ENCODE measurements around the gene KNTC1. TPM values are rescaled to one million over a fixed set of nuclear protein-coding genes. Genes with fewer than 3 reads are reported as not detected.

KNTC1 gene
- total and polyA plus RNA-seq, 2 of the 8 experiments (the other 6 are each of a cell fraction or from before 2014, with no cell fraction given) = 52.7 to 80.2 TPM

GRCh38 chr12:122508163-122508562 is 18.9 kb upstream of the KNTC1 start:
- no peak overlapping the region for H2BK15ac ChIP-seq (ENCODE audit: low read length)
- peaks cover 0 to 4% of the 10 kb centered on the region in 2 experiments; a peak in 1 of 4 replicates for H3K79me2 ChIP-seq (ENCODE audit: control insufficient read depth in 1 of 2, insufficient read depth in 2 of 2, low read length in 2 of 2)
- H4K8ac ChIP-seq (ENCODE audit: extremely low read depth, insufficient read depth, low read length) = no peak overlapping the region
- DNase-seq (ENCODE audit: low read depth in 1 of 2, low spot score in 2 of 2) (no peak), FAIRE-seq (no peak)
- POLR2A ChIA-PET (ENCODE audit: partially characterized antibody) = interaction anchor here (47.9 to 49.0 kb wide), 2 partner anchors 2 to 18 kb away, joined by 1221 read pairs; partner anchors contain the start of genes KNTC1, RSRC2 and ZCCHC8
- no peaks in the 10 kb centered on the region for H3K4me1 ChIP-seq (replicated peaks in 1 of 4; ENCODE audit: control insufficient read depth in 3 of 4, insufficient read depth in 4 of 4, low read length in 3 of 4)
- no peak overlapping the region for H3K56ac ChIP-seq (replicated peaks; ENCODE audit: insufficient read length, low read depth, low read length)
- CTCF ChIA-PET (ENCODE audit: partially characterized antibody) = interaction anchor here (0.6 to 1.0 kb wide), 2 partner anchors 17 to 111 kb away, joined by 3 read pairs; no protein-coding TSS in a partner anchor
- H4K91ac ChIP-seq (replicated peaks; ENCODE audit: insufficient read length, low read length) = no peak overlapping the region
- no peaks in the 10 kb centered on the region for H3K9me3 ChIP-seq (ENCODE audit: insufficient read depth in 2 of 2, low read depth in 1 of 2, low read length in 1 of 2)
- no peaks in the 10 kb centered on the region for H3K27me3 ChIP-seq (replicated peaks in 1 of 4; ENCODE audit: control insufficient read depth in 3 of 4, extremely low read depth in 1 of 4, insufficient read depth in 3 of 4, low read length in 3 of 4)
- H3K23me2 ChIP-seq (ENCODE audit: low read depth, low read length) = no peaks in the 10 kb centered on the region
- peaks cover 0 to 8% of the 10 kb centered on the region in 2 experiments for H4K20me1 ChIP-seq (replicated peaks in 1 of 2; ENCODE audit: control insufficient read depth in 1 of 2, insufficient read depth in 2 of 2, low read length in 2 of 2)
- no peak overlapping the region for H3K18ac ChIP-seq (ENCODE audit: extremely low read depth, low read length)
- no peak overlapping the region for H3K27ac ChIP-seq (ENCODE audit: low read depth, low read length)
- peaks cover 47 to 95% (median 74%) of the 10 kb centered on the region in 4 experiments for H3K36me3 ChIP-seq (ENCODE audit: control insufficient read depth in 2 of 4, insufficient read depth in 4 of 4, low read length in 3 of 4)
- no peak overlapping the region for H3K23ac ChIP-seq (ENCODE audit: insufficient read length)
- H2BK12ac ChIP-seq (ENCODE audit: low read depth, low read length) = no peak overlapping the region
- no peak overlapping the region for H2BK120ac ChIP-seq (replicated peaks; ENCODE audit: low read depth, low read length)
- TF ChIP-seq YY1 (IDR thresholded peaks at IDR 0.05; ENCODE audit: low read depth, low read length) = no peak
- TF ChIP-seq CTCF (IDR thresholded peaks at IDR 0.05; ENCODE audit: control extremely low read depth in 1 of 3, insufficient read depth in 1 of 3, low read depth in 1 of 3, low read length in 3 of 3) = no peak
- TF ChIP-seq, protein P1, sequence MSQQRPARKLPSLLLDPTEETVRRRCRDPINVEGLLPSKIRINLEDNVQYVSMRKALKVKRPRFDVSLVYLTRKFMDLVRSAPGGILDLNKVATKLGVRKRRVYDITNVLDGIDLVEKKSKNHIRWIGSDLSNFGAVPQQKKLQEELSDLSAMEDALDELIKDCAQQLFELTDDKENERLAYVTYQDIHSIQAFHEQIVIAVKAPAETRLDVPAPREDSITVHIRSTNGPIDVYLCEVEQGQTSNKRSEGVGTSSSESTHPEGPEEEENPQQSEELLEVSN (IDR thresholded peaks at IDR 0.05) = no peak
- TF ChIP-seq TAF1 (IDR thresholded peaks at IDR 0.05; ENCODE audit: low read depth, low read length) = no peak
- no peak for TF ChIP-seq RBBP5 (IDR thresholded peaks at IDR 0.05; ENCODE audit: borderline replicate concordance, low read depth, low read length)
- TF ChIP-seq JUND (IDR thresholded peaks at IDR 0.05; ENCODE audit: low read length) = no peak
- no peak for TF ChIP-seq NRF1 (IDR thresholded peaks at IDR 0.05; ENCODE audit: low read depth, low read length)
- TF ChIP-seq BCL11A (IDR thresholded peaks at IDR 0.05; ENCODE audit: low read depth in 2 of 2, low read length in 2 of 2) = no peak
- TF ChIP-seq ZNF274 (IDR thresholded peaks at IDR 0.05; ENCODE audit: borderline replicate concordance, extremely low read depth, low read length) = no peak
- no peak for TF ChIP-seq SIN3A (conservative IDR thresholded peaks at IDR 0.05 in 1 of 2, IDR thresholded peaks at IDR 0.05 in 1 of 2; ENCODE audit: low read depth in 1 of 2, low read length in 2 of 2)
- H3K4ac ChIP-seq (replicated peaks; ENCODE audit: insufficient read length, low read depth, low read length) = no peak overlapping the region
- H4K5ac ChIP-seq (ENCODE audit: insufficient read length, low read depth, low read length) = no peak overlapping the region
- H3K4me3 ChIP-seq (ENCODE audit: extremely low read depth in 1 of 4, insufficient read depth in 2 of 4, low read depth in 3 of 4, low read length in 4 of 4) = no peak overlapping the region
- no peak overlapping the region for H2AFZ ChIP-seq (ENCODE audit: low read length)
- H2AK5ac ChIP-seq (ENCODE audit: low read depth, low read length) = no peak overlapping the region
- H3K4me2 ChIP-seq (ENCODE audit: insufficient read depth in 1 of 2, low read depth in 2 of 2, low read length in 2 of 2) = no peak overlapping the region
- no peak overlapping the region for H2BK20ac ChIP-seq (ENCODE audit: low read length)
- WGBS, 2 experiments (ENCODE audit: extremely low coverage in 1 of 2, insufficient coverage in 1 of 2, insufficient read length in 1 of 2, insufficient replicate concordance in 2 of 2, low coverage in 1 of 2, low lambda C conversion rate in 2 of 2, missing lambda C conversion rate in 1 of 2) = 90% methylated on average over 5 of the region's 5 CpGs; no CpG with 5 or more reads in 1 of the 2 experiments
- H2BK5ac ChIP-seq (ENCODE audit: low read depth, low read length) = no peak overlapping the region
- H3K14ac ChIP-seq (ENCODE audit: insufficient read length) = no peak overlapping the region
- H3K79me1 ChIP-seq (ENCODE audit: low read depth, low read length) = no peaks in the 10 kb centered on the region; the same call in 1 of the 2 replicates
- H3K9ac ChIP-seq (replicated peaks in 1 of 4; ENCODE audit: extremely low read depth in 1 of 4, low read depth in 3 of 4, low read length in 3 of 4) = no peak overlapping the region
